Stimulated activated CD4-positive, alpha-beta T cell treated with anti-CD3 and anti-CD28 coated beads, Interleukin-2, amount 100 ng/mL, for 24 hours (primary cell): Measurements from ENCODE around the gene TTC12.
A peak's percentile ranks its signal among the peaks of the same experiment; 100 is the strongest.

Source experiments
- DNase-seq, 2 donors: peaks; one replicate each; pipeline ENCODE4 v3.0.0-alpha.2; 2020

The TTC12 gene

GRCh38 chr11:113314389-113315301 lies at the start of gene TTC12:
TTC12 (plus strand) TSS chr11:113314583; CDS start chr11:113316258, 1,675 bp downstream.
- DNase-seq = peak; percentile 95 to 97

GRCh38 chr11:113265362-113265761 lies 49.0 kb upstream of the TTC12 start:
- DNase-seq = no peak

GRCh38 chr11:113267493-113267892 lies 46.9 kb upstream of the TTC12 start:
- DNase-seq = no peak

GRCh38 chr11:113269096-113269495 lies 45.3 kb upstream of the TTC12 start:
- DNase-seq = no peak

GRCh38 chr11:113269636-113270035 lies 44.7 kb upstream of the TTC12 start:
- DNase-seq = no peak

- DNase-seq = no peak
These were observed 44.3 kb upstream of the TTC12 start for GRCh38 chr11:113270080-113270479.

GRCh38 chr11:113271551-113272245 lies 42.7 kb upstream of the TTC12 start:
- DNase-seq = no peak

- DNase-seq = no peak
These were observed 42.1 kb upstream of the TTC12 start for GRCh38 chr11:113272281-113272680.

- DNase-seq = no peak
These were observed 41.3 kb upstream of the TTC12 start for GRCh38 chr11:113272927-113273615.

- DNase-seq = no peak
These were observed 40.7 kb upstream of the TTC12 start for GRCh38 chr11:113273720-113274119.

GRCh38 chr11:113274713-113275582 lies 39.4 kb upstream of the TTC12 start:
- no peak for DNase-seq

- no peak for DNase-seq
These were observed 38.8 kb upstream of the TTC12 start for GRCh38 chr11:113275602-113276001.

GRCh38 chr11:113276466-113276865 lies 37.9 kb upstream of the TTC12 start:
- DNase-seq = no peak

- no peak for DNase-seq
These were observed 36.5 kb upstream of the TTC12 start for GRCh38 chr11:113277907-113278306.

GRCh38 chr11:113278481-113278880 lies 35.9 kb upstream of the TTC12 start:
- no peak for DNase-seq

- no peak for DNase-seq
These were observed 35.5 kb upstream of the TTC12 start for GRCh38 chr11:113278925-113279324.

- no peak for DNase-seq
These were observed 34.8 kb upstream of the TTC12 start for GRCh38 chr11:113279591-113279990.

- DNase-seq = no peak
These were observed 33.2 kb upstream of the TTC12 start for GRCh38 chr11:113281052-113281725.

- DNase-seq = no peak
These were observed 31.4 kb upstream of the TTC12 start for GRCh38 chr11:113282898-113283437.

GRCh38 chr11:113283881-113284280 lies 30.5 kb upstream of the TTC12 start:
- no peak for DNase-seq

GRCh38 chr11:113286009-113286408 lies 28.4 kb upstream of the TTC12 start:
- no peak for DNase-seq
